Epithelial cell of prostate (primary cell): Measurements from ENCODE around the gene P2RY14.

Source experiments
- DNase-seq: peaks from one replicate; pipeline ENCODE4 v3.0.0-alpha.2; 2011; ENCODE audit warnings: low read depth, low spot score
- H3K27ac ChIP-seq: fragments of 450-650 bp; 2 replicates; pipeline ENCODE4 v1.5.1; 2017; ENCODE audit warnings: mild to moderate bottlenecking

Gene P2RY14

GRCh38 chr3:151224268-151224866 lies 54.0 kb downstream of the P2RY14 start:
- H3K27ac ChIP-seq: no peak overlapping the region
- DNase-seq: no peak

DNA sequence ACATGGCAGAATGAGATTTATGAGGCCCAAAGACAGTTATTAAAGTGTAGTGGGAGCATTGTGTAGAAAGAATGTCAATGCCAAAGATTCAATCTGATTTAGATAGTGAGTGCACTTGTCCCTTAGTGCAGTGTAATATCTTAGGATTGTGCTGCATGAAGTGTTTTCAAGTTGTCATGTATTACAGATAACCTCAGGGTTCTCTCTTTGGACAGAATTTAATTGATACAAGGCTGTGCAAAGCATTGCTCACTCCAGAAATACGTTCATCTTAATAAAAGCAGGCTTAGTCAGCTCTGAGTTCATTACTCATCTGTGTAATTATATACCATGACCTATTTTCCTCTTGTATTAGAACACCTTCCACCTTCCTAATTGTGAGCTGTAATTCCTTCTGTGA lies 59.3 kb downstream of the P2RY14 start:
- peak; percentile 56 for DNase-seq
- no peak overlapping the region for H3K27ac ChIP-seq

DNA sequence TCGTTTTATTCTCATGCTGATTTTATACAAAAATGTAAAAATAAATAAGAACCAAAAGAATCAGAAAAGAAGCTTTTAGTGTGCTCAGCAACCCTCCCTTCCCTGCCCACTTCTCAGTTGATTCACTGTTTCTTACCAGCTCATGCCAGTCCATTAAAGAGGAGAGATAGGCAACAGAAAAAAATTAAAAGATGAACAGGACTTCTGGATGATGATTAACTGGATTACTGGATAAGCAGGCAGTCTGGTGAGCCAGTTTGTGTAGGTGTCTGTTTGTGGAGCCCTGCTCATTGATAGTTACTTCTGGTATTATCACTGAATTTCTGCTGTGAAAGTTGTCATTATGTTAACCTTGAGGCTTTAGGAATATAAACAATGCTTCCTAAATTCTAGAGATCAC lies 60.2 kb downstream of the P2RY14 start:
- DNase-seq: no peak
- H3K27ac ChIP-seq: no peak overlapping the region

- no peak for DNase-seq
- no peak overlapping the region for H3K27ac ChIP-seq
Measured at GRCh38 chr3:151216641-151217607, 61.4 kb downstream of the P2RY14 start.

GRCh38 chr3:151214459-151214858 lies 63.9 kb downstream of the P2RY14 start:
- H3K27ac ChIP-seq: no peak overlapping the region
- no peak for DNase-seq

DNA sequence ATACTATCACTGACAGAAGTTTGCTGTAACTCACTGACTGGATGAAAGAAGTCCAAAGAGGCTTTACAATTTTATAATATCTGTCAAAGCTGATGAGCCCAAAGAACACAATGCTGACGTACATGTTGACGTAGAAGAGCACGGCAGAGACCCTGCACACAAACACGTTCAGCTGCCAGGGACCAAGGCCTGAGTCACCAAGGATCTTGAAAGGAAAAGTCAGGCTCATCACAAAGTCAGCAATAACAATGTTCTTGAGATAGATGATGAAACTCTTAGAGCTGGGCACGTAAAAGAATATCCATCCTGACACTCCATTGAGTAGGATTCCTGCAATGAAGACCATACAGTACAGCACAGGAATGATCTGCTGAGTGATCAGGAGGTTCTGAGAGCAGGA lies 64.5 kb downstream of the P2RY14 start:
- no peak overlapping the region for H3K27ac ChIP-seq
- DNase-seq: no peak

DNA sequence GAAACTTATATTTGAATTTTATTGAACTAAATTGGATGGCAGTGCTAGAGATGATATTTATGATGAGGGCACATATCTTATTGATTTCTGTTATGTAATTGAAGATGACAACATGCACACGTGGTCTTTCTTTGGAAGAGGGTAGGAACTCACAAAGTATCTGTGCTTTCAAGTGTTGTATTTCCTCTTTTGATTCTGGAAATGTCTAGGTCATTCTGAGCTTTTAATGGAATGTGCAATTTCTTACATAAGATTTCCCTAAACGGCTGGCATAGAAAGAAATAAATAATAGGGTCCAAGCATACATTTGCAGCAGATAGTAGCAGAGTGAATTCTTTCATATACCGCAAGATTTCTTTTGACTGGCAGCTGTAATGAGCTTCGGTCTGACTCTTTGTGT lies 65.2 kb downstream of the P2RY14 start:
- H3K27ac ChIP-seq: no peak overlapping the region
- DNase-seq: no peak

GRCh38 chr3:151210676-151211381 lies 67.5 kb downstream of the P2RY14 start:
- DNase-seq: no peak
- no peak overlapping the region for H3K27ac ChIP-seq

GRCh38 chr3:151209654-151210053 lies 68.7 kb downstream of the P2RY14 start:
- no peak for DNase-seq
- no peak overlapping the region for H3K27ac ChIP-seq

GRCh38 chr3:151206201-151206600 lies 72.1 kb downstream of the P2RY14 start:
- DNase-seq: no peak
- no peak overlapping the region for H3K27ac ChIP-seq

- H3K27ac ChIP-seq: no peak overlapping the region
- DNase-seq: no peak
Measured at GRCh38 chr3:151205482-151205881, 72.9 kb downstream of the P2RY14 start.

GRCh38 chr3:151204530-151205402 lies 73.6 kb downstream of the P2RY14 start:
- H3K27ac ChIP-seq: no peak overlapping the region
- no peak for DNase-seq

DNA sequence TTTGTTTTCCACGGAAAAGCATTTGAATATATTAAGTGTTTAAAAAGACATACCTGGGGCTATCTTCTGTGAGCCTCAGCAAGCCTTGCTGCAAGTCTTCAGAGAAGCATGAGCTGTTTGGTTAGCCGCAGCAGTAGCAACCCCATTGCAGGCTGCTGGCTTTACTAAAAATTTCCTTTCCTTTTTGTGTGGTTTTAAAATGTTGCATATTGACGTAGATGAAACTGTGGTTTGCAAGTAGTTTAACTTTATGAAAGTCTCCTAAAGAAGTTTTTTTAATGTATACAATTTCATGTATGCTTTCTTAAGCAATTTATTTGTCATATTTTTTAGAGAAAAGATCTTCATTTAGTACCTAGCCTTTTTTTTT lies 75.3 kb downstream of the P2RY14 start, which contains the start of gene GPR171:
Gene GPR171 (minus strand): TSS at position 166 of the 370 bp plus-strand sequence. CDS start 3,830 bp downstream, outside the sequence.
- no peak within 1 kb of the TSS for H3K27ac ChIP-seq
- DNase-seq: no peak

DNA sequence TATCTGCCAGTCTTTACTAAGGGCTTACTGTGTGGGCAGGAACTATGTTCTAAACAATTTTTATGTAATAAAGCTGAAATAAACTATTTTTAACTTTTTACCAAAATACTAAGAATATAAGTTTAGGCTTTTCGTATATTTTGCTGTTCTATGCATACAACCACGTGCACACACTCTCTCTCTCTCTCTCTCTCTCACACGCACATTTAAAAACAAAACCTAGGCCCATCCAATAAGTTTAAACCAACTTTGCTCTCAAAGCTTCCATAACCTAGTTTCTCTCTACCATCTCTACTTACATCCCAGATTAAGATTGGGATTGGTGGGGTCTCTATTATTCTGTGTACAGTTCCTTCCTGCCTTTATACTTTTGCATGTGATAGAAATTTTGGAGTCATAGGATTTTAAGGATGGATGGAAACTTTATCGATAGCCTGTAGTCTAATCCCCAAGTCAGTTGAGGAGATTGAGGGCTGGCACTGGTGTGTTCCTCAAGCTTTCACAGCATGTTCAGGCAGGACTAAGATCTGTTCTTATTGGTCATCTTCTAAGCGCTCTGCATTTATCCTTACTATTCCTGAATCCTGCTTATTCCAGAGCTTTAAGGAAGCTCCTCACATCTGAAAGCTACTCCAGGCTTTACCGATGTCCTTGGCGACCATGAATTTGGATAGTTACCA lies 77.2 kb downstream of the P2RY14 start:
- no peak for DNase-seq
- no peak overlapping the region for H3K27ac ChIP-seq

- DNase-seq: no peak
- no peak overlapping the region for H3K27ac ChIP-seq
Measured at GRCh38 chr3:151200586-151200985, 77.8 kb downstream of the P2RY14 start.

GRCh38 chr3:151199554-151200438 lies 78.5 kb downstream of the P2RY14 start:
- H3K27ac ChIP-seq: no peak overlapping the region
- DNase-seq: no peak

DNA sequence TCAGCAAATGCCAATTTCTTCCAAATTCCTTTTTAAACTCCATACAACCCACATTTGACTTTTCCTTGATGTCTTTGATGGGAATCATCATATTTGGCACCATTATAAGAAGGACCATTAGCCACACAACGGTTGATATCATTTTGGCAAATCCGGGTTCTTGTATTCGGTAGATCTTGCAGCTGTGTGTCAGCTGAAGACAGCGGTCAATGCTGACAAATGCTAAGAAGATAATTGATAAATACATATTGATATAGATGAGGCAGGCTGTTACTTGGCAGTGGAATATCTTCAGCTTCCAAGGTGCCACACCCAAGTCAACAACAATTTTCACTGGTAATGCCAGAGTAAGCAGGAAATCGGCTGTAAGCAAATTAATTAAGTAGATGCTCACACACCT lies 79.5 kb downstream of the P2RY14 start:
- H3K27ac ChIP-seq: no peak overlapping the region
- no peak for DNase-seq

GRCh38 chr3:151197981-151198767 lies 80.2 kb downstream of the P2RY14 start:
- peak overlapping the region; percentile 16 for H3K27ac ChIP-seq
- no peak for DNase-seq
